ENCODE measurements around the gene ZNF664.

DNA sequence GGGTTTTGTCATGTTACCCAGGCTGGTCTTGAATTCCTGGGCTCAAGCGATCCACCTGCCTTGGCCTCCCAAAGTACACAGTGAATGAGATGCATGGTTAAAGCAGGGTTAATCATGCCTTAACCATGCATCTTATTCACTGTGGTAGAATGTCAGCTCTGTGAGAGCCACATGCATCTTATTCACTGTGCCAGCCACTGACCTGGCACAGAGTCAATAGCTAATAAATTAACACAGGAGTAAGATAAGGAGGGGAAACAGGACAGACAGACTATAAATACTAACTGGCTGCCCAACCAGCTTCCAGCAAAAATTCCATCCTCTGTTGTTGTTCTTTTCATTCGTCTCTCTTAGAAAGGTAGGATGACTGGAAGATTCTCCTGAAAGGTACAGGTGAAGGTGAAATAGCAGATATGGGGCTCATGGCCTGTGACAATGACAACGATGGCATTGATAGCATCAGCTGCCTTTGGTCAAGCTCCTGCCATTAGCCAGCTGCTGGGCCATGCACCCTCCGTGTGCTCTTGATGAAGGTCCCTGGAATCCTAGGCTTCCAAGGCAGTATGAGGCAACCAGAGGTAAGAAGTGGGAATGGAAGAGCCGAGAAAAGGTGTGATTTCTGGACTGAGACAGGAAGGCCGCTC lies 76.6 kb downstream of the ZNF664 start:
- TF ChIP-seq POLR2AphosphoS5 (IDR thresholded peaks at IDR 0.05), result no peak
- TF ChIP-seq CTCF (IDR thresholded peaks at IDR 0.05), result no peak
